ENCODE results near the gene PHACTR1.
A peak's percentile ranks its signal among the peaks of the same experiment; 100 is the strongest.

Gene PHACTR1

GRCh38 chr6:12974551-12974950 is 258.0 kb downstream of the PHACTR1 start:
- Histone ChIP-seq H3K27me3 (ENCODE audit: insufficient read depth, poor library complexity, severe bottlenecking) (no peaks in the 10 kb centered on the region), H3K4me3 (replicated peaks; ENCODE audit: insufficient read depth, low read length) (no peak overlapping the region), H3K27ac (replicated peaks) (no peak overlapping the region)
- DNase-seq (ENCODE audit: low read depth in 1 of 2, low spot score in 1 of 2): peak in 1 of 2 experiments; percentile 14
- TF ChIP-seq SPI1 (IDR thresholded peaks at IDR 0.05; ENCODE audit: borderline replicate concordance, low read depth) (no peak), POLR2AphosphoS5 (IDR thresholded peaks at IDR 0.05; ENCODE audit: low read depth) (no peak), GABPA (IDR thresholded peaks at IDR 0.05; ENCODE audit: low read depth) (no peak), REST (IDR thresholded peaks at IDR 0.05; ENCODE audit: insufficient replicate concordance, low read depth) (no peak)
- TF ChIP-seq, protein P1, sequence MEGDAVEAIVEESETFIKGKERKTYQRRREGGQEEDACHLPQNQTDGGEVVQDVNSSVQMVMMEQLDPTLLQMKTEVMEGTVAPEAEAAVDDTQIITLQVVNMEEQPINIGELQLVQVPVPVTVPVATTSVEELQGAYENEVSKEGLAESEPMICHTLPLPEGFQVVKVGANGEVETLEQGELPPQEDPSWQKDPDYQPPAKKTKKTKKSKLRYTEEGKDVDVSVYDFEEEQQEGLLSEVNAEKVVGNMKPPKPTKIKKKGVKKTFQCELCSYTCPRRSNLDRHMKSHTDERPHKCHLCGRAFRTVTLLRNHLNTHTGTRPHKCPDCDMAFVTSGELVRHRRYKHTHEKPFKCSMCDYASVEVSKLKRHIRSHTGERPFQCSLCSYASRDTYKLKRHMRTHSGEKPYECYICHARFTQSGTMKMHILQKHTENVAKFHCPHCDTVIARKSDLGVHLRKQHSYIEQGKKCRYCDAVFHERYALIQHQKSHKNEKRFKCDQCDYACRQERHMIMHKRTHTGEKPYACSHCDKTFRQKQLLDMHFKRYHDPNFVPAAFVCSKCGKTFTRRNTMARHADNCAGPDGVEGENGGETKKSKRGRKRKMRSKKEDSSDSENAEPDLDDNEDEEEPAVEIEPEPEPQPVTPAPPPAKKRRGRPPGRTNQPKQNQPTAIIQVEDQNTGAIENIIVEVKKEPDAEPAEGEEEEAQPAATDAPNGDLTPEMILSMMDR (IDR thresholded peaks at IDR 0.05; ENCODE audit: insufficient read depth, low read length): no peak

DNA sequence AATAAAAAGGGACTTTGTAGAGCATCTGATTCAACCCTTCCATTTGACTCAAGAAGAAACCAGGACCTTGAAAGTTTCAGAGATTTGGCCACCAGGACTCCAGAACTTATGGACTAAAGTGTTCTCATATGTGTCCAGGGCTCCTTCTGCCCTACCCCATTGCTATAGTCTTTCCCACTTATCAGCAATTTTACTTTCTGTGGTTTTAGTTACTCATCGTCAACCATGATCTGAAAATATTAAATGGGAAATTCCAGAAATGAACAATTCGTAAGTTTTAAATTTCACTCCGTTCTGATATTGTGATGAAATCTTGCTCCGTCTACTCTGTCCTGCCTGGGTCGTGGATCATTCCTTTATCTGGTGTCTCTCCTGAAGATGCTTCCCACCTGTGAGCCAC is 259.8 kb downstream of the PHACTR1 start:
- no peak overlapping the region for H3K27ac ChIP-seq (replicated peaks)
- no peaks in the 10 kb centered on the region for H3K27me3 ChIP-seq (ENCODE audit: insufficient read depth, poor library complexity, severe bottlenecking)
- TF ChIP-seq, protein P1 (IDR thresholded peaks at IDR 0.05; ENCODE audit: insufficient read depth, low read length): no peak
- TF ChIP-seq SPI1 (IDR thresholded peaks at IDR 0.05; ENCODE audit: borderline replicate concordance, low read depth): no peak
- no peak for TF ChIP-seq REST (IDR thresholded peaks at IDR 0.05; ENCODE audit: insufficient replicate concordance, low read depth)
- H3K4me3 ChIP-seq (replicated peaks; ENCODE audit: insufficient read depth, low read length): no peak overlapping the region
- no peak for DNase-seq (ENCODE audit: low read depth in 1 of 2, low spot score in 1 of 2)

DNA sequence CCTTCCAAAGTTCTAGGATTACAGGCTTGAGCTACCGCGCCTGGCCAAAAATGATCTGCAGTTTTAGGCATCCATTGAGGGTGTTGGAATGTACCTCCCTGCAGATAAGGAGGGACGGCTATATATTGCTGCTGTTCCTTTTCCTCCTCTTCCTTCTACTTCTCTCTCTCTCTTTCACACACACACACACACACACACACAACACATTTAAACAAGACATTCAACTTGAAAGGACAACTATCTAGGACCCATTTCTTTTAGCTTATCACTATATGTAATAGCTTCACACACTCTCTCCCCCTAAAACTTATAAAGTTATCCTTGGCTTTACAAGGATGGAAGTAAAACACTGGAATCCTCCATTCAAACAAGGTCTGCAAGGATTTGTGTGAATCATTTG is 260.6 kb downstream of the PHACTR1 start:
- TF ChIP-seq, protein P1 (IDR thresholded peaks at IDR 0.05; ENCODE audit: insufficient read depth, low read length): no peak
- TF ChIP-seq SPI1 (IDR thresholded peaks at IDR 0.05; ENCODE audit: borderline replicate concordance, low read depth) (no peak), GABPA (IDR thresholded peaks at IDR 0.05; ENCODE audit: low read depth) (no peak), POLR2AphosphoS5 (IDR thresholded peaks at IDR 0.05; ENCODE audit: low read depth) (no peak), REST (IDR thresholded peaks at IDR 0.05; ENCODE audit: insufficient replicate concordance, low read depth) (no peak)
- H3K27ac ChIP-seq (replicated peaks): no peak overlapping the region
- no peaks in the 10 kb centered on the region for H3K27me3 ChIP-seq (ENCODE audit: insufficient read depth, poor library complexity, severe bottlenecking)

More for the DNA sequence above, 260.6 kb downstream of the PHACTR1 start:
- H3K4me3 ChIP-seq (replicated peaks; ENCODE audit: insufficient read depth, low read length): no peak overlapping the region
- DNase-seq (ENCODE audit: low read depth in 1 of 2, low spot score in 1 of 2): no peak
